Mesenchymal stem cell (in vitro differentiated cells and primary cell): Measurements from ENCODE around the gene TBCA.

Experiments
- DNase-seq: peaks from one replicate; pipeline ENCODE4 v3.0.0-alpha.2; 2013
- H2AFZ ChIP-seq: one replicate; pipeline ENCODE4 v1.6.1; 2013; ENCODE audit warnings: low read depth, mild to moderate bottlenecking, control low read depth, inconsistent platforms, low read length, moderate library complexity
- H2AK5ac ChIP-seq: 2 replicates; pipeline ENCODE4 v1.6.1; 2013; ENCODE audit warnings: low read length, moderate library complexity, mild to moderate bottlenecking, inconsistent platforms; ENCODE audit not compliant: severe bottlenecking
- H2BK120ac ChIP-seq: one replicate; pipeline ENCODE4 v1.6.1; 2013; ENCODE audit warnings: low read depth, mild to moderate bottlenecking, inconsistent platforms, low read length, moderate library complexity
- H2BK12ac ChIP-seq, 2 experiments: one replicate each; pipeline ENCODE4 v1.6.1; 2013; ENCODE audit warnings: inconsistent platforms in 2 of 2, low read length in 2 of 2, mild to moderate bottlenecking in 2 of 2, moderate library complexity in 2 of 2, control low read depth in 1 of 2
- H2BK15ac ChIP-seq: one replicate; pipeline ENCODE4 v1.6.1; 2013; ENCODE audit warnings: mild to moderate bottlenecking, low read depth, inconsistent platforms; ENCODE audit not compliant: poor library complexity, severe bottlenecking
- H2BK5ac ChIP-seq: 2 replicates; pipeline ENCODE4 v1.6.1; 2013; ENCODE audit warnings: low read depth, mild to moderate bottlenecking, low read length, control low read depth, inconsistent platforms; ENCODE audit not compliant: poor library complexity, severe bottlenecking
- H3K14ac ChIP-seq, 2 experiments: one replicate each; pipeline ENCODE4 v1.6.1; 2013; ENCODE audit warnings: inconsistent platforms in 2 of 2, low read length in 2 of 2, control low read depth in 1 of 2, mild to moderate bottlenecking in 1 of 2, moderate library complexity in 1 of 2
- H3K18ac ChIP-seq, 2 experiments: one replicate each; pipeline ENCODE4 v1.6.1; 2013; ENCODE audit warnings: inconsistent platforms in 2 of 2, low read length in 2 of 2, control low read depth in 1 of 2, low read depth in 1 of 2, mild to moderate bottlenecking in 1 of 2
- H3K23ac ChIP-seq, 2 experiments: one replicate each; pipeline ENCODE4 v1.6.1; 2013; ENCODE audit warnings: inconsistent platforms in 2 of 2, low read length in 2 of 2, mild to moderate bottlenecking in 2 of 2, moderate library complexity in 2 of 2, control low read depth in 1 of 2
- H3K27ac ChIP-seq: 2 replicates; pipeline ENCODE4 v1.5.1; 2013; ENCODE audit warnings: mild to moderate bottlenecking, moderate library complexity, low read length, control low read depth, inconsistent platforms; ENCODE audit not compliant: poor library complexity, severe bottlenecking
- H3K27me3 ChIP-seq, 2 experiments: 2 replicates each; pipeline versions ENCODE4 v1.6.1 to v1.7.0; 2013; ENCODE audit warnings: low read length in 2 of 2, mild to moderate bottlenecking in 2 of 2, moderate library complexity in 2 of 2, control low read depth in 1 of 2, inconsistent platforms in 1 of 2; ENCODE audit not compliant: control insufficient read depth in 1 of 2, insufficient read depth in 1 of 2
- H3K36me3 ChIP-seq, 2 experiments: 2 replicates each; pipeline versions ENCODE4 v1.6.1 to v1.7.0; 2013; ENCODE audit warnings: low read length in 2 of 2, control low read depth in 1 of 2, inconsistent platforms in 1 of 2, low read depth in 1 of 2, mild to moderate bottlenecking in 1 of 2; ENCODE audit not compliant: insufficient read depth in 2 of 2, control insufficient read depth in 1 of 2
- H3K4ac ChIP-seq, 2 experiments: one replicate each; pipeline ENCODE4 v1.6.1; 2013; ENCODE audit warnings: inconsistent platforms in 2 of 2, low read length in 2 of 2, mild to moderate bottlenecking in 2 of 2, moderate library complexity in 2 of 2, control low read depth in 1 of 2, low read depth in 1 of 2
- H3K4me1 ChIP-seq: 2 replicates; pipeline ENCODE4 v1.6.1; 2013; ENCODE audit warnings: low read depth, low read length, control low read depth; ENCODE audit not compliant: control insufficient read depth, insufficient read depth
- H3K4me2 ChIP-seq: 2 replicates; pipeline ENCODE4 v1.6.1; 2013; ENCODE audit warnings: low read length, mild to moderate bottlenecking, inconsistent platforms; ENCODE audit not compliant: poor library complexity, severe bottlenecking
- H3K4me3 ChIP-seq, 2 experiments: 2 replicates each; pipeline versions ENCODE4 v1.5.1 to v1.7.0; 2013; ENCODE audit warnings: low read length in 2 of 2, mild to moderate bottlenecking in 2 of 2, control low read depth in 1 of 2, low read depth in 1 of 2; ENCODE audit not compliant: insufficient read depth in 1 of 2
- H3K79me1 ChIP-seq: replicated peaks from 2 replicates; pipeline ENCODE4 v1.6.1; 2013; ENCODE audit warnings: mild to moderate bottlenecking, control low read depth, low read length, inconsistent platforms; ENCODE audit not compliant: poor library complexity, severe bottlenecking
- H3K9ac ChIP-seq: 2 replicates; pipeline ENCODE4 v1.7.0; 2013; ENCODE audit warnings: mild to moderate bottlenecking, low read length, moderate library complexity
- H3K9me3 ChIP-seq: 2 replicates; pipeline ENCODE4 v1.7.0; 2013; ENCODE audit warnings: mild to moderate bottlenecking, low read length; ENCODE audit not compliant: control insufficient read depth
- H4K8ac ChIP-seq: one replicate; pipeline ENCODE4 v1.6.1; 2013; ENCODE audit warnings: inconsistent platforms, mild to moderate bottlenecking, low read length, moderate library complexity
- H4K91ac ChIP-seq: one replicate; pipeline ENCODE4 v1.6.1; 2013; ENCODE audit warnings: mild to moderate bottlenecking, low read length, inconsistent platforms
- WGBS: methylation state at CpG from one replicate; pipeline ENCODE4 v1.1.7; 2013; ENCODE audit warnings: mixed read lengths; 5-methylcytosine and 5-hydroxymethylcytosine counted together

The TBCA gene

DNA sequence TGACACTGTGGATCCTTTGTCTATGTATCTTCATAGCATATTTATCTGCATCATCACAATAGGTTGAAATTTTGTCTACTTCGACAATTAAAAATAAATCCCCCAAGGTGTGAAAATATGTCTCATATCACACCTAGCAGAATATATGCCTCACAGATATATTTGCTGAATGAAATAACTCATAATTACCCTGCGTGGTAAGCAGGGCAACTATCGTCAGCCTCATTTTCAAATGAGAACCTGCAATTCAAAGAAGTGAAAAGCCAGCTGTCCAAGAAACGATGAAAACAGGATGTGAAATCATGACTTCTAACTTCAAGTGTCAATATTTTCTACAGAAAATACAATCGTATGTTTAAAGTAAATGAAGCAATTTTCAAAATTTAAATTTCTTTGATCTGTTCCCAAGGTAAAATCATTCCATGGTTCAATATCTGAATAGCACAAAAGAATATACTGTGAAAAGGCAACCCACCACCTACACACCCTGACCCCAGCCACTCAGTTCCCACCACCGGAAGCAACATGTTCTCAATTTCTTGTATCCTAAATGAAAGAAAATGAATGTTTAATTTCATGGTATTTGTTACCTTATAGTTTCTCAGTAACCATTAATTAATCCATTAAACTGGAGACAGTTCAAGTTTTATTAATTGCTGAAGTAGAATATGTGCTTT lies 57.1 kb downstream of the TBCA start:
- Histone ChIP-seq H4K91ac (no peak overlapping the region), H3K4me3 (no peak overlapping the region), H2BK12ac (no peak overlapping the region), H3K4me2 (no peak overlapping the region), H3K79me1 (peaks cover 12% of the 10 kb centered on the region), H2AFZ (no peak overlapping the region), H3K9ac (no peak overlapping the region), H3K4ac (no peak overlapping the region), H3K27ac (no peak overlapping the region), H3K14ac (no peak overlapping the region), H2AK5ac (no peak overlapping the region), H2BK5ac (no peak overlapping the region), H3K27me3 (no peaks in the 10 kb centered on the region), H3K9me3 (no peaks in the 10 kb centered on the region), H3K4me1 (no peaks in the 10 kb centered on the region), H4K8ac (no peak overlapping the region), H2BK120ac (no peak overlapping the region), H3K23ac (no peak overlapping the region), H2BK15ac (no peak overlapping the region), H3K36me3 (no peaks in the 10 kb centered on the region), H3K18ac (no peak overlapping the region)
- no peak for DNase-seq
- 98% methylated on average over 3 of the region's 6 CpGs for WGBS

- Histone ChIP-seq H3K27ac (no peak overlapping the region), H3K4me1 (peaks cover 2% of the 10 kb centered on the region), H2BK120ac (no peak overlapping the region), H2BK15ac (no peak overlapping the region), H2BK5ac (no peak overlapping the region), H2BK12ac (no peak overlapping the region), H3K4me2 (no peak overlapping the region), H3K27me3 (no peaks in the 10 kb centered on the region), H3K79me1 (peaks cover 15% of the 10 kb centered on the region), H4K91ac (no peak overlapping the region), H3K4ac (no peak overlapping the region), H3K23ac (no peak overlapping the region), H3K9ac (no peak overlapping the region), H3K36me3 (peaks cover 8 to 35% of the 10 kb centered on the region in 2 experiments), H3K4me3 (no peak overlapping the region), H2AK5ac (no peak overlapping the region), H3K9me3 (no peaks in the 10 kb centered on the region), H3K14ac (no peak overlapping the region), H4K8ac (no peak overlapping the region), H3K18ac (no peak overlapping the region), H2AFZ (no peak overlapping the region)
- no peak for DNase-seq
Observed at GRCh38 chr5:77709993-77710685, 66.0 kb downstream of the TBCA start.

DNA sequence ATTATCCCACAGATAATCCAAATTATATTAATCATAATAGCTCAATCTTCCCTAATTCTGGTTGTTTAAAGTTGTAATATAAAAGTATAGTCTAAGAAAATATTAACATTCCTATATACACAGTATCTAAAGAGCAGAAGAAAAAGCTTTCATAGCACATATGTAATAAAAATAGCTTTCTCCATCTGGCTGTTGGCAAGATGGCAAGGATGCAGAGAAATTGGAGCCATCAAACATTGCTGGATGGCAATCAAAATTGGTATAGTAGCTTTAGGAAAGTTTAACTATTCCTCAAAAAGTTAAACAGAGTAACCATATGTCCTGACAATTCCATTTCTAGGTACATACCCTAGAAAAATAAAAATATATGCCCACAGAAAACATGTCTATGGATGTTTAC lies 66.8 kb downstream of the TBCA start:
- Histone ChIP-seq H3K23ac (no peak overlapping the region), H4K8ac (no peak overlapping the region), H3K27ac (no peak overlapping the region), H3K4me1 (peaks cover 2% of the 10 kb centered on the region), H2BK5ac (no peak overlapping the region), H3K4ac (no peak overlapping the region), H3K4me2 (no peak overlapping the region), H3K9ac (no peak overlapping the region), H4K91ac (no peak overlapping the region), H3K9me3 (no peaks in the 10 kb centered on the region), H3K18ac (no peak overlapping the region), H3K79me1 (peaks cover 15% of the 10 kb centered on the region), H2AFZ (no peak overlapping the region), H3K36me3 (peaks cover 8 to 43% of the 10 kb centered on the region in 2 experiments), H2BK120ac (no peak overlapping the region), H2BK12ac (no peak overlapping the region), H2BK15ac (no peak overlapping the region), H3K14ac (no peak overlapping the region), H3K27me3 (no peaks in the 10 kb centered on the region), H2AK5ac (no peak overlapping the region), H3K4me3 (no peak overlapping the region)
- no peak for DNase-seq

GRCh38 chr5:77707791-77708190 lies 68.3 kb downstream of the TBCA start:
- no peak overlapping the region for H3K9ac ChIP-seq
- no peak overlapping the region for H3K14ac ChIP-seq
- H3K79me1 ChIP-seq: peaks cover 18% of the 10 kb centered on the region
- H3K4ac ChIP-seq: no peak overlapping the region
- no peak overlapping the region for H3K27ac ChIP-seq
- H3K18ac ChIP-seq: no peak overlapping the region
- no peak overlapping the region for H2AK5ac ChIP-seq
- no peak overlapping the region for H4K91ac ChIP-seq
- H3K36me3 ChIP-seq: peaks cover 8 to 57% of the 10 kb centered on the region in 2 experiments
- H3K4me1 ChIP-seq: peaks cover 2% of the 10 kb centered on the region
- WGBS: 100% methylated on average over 1 of the region's 2 CpGs
- no peak overlapping the region for H3K23ac ChIP-seq
- H3K27me3 ChIP-seq: no peaks in the 10 kb centered on the region
- no peak overlapping the region for H3K4me3 ChIP-seq
- H4K8ac ChIP-seq: no peak overlapping the region
- H3K4me2 ChIP-seq: no peak overlapping the region
- H2BK5ac ChIP-seq: no peak overlapping the region
- no peak overlapping the region for H2BK120ac ChIP-seq
- no peak overlapping the region for H2AFZ ChIP-seq
- H2BK12ac ChIP-seq: no peak overlapping the region
- no peaks in the 10 kb centered on the region for H3K9me3 ChIP-seq
- no peak overlapping the region for H2BK15ac ChIP-seq
- DNase-seq: peak; percentile 12
